H1 (cell line): ENCODE data around the gene SNX20. TPM values are rescaled to one million over a fixed set of nuclear protein-coding genes. Genes with fewer than 3 reads are reported as not detected.

Experiments
- CTCF ChIA-PET: fragments of 300-600 bp; sonication (Branson Sonifier 250); formaldehyde crosslinking; loops from one replicate; lab custom pipeline; 2021; ENCODE audit not compliant: partially characterized antibody; lab: Charles Lee
- POLR2A ChIA-PET: fragments of 300-600 bp; sonication (Branson Sonifier 250); formaldehyde crosslinking; loops from one replicate; lab custom pipeline; 2021; ENCODE audit warnings: inconsistent platforms; ENCODE audit not compliant: partially characterized antibody; lab: Charles Lee
- DNase-seq, 2 experiments: peaks; one replicate each; pipeline versions ENCODE4 v3.0.0 to v3.0.0-alpha.2; 2010 to 2022; ENCODE audit warnings: low spot score in 2 of 2, low read depth in 1 of 2, mixed read lengths in 1 of 2
- FAIRE-seq: peaks from 2 replicates; lab custom pipeline; 2011; peaks lifted over from hg19 to GRCh38; lab: Jason Lieb, UNC
- H2AFZ ChIP-seq: 2 replicates; pipeline ENCODE4 v1.8.1; 2012; ENCODE audit warnings: low read length, inconsistent platforms
- H2AK5ac ChIP-seq: 2 replicates; pipeline ENCODE4 v1.6.1; 2013; ENCODE audit warnings: low read depth, low read length
- H2BK120ac ChIP-seq: replicated peaks from 2 replicates; pipeline ENCODE3; 2013; ENCODE audit warnings: low read depth, low read length, inconsistent platforms
- H2BK12ac ChIP-seq: 2 replicates; pipeline ENCODE4 v1.6.1; 2013; ENCODE audit warnings: low read depth, low read length
- H2BK15ac ChIP-seq: 2 replicates; pipeline ENCODE4 v1.6.1; 2013; ENCODE audit warnings: low read length
- H2BK20ac ChIP-seq: 2 replicates; pipeline ENCODE4 v1.6.1; 2013; ENCODE audit warnings: low read length
- H2BK5ac ChIP-seq: 2 replicates; pipeline ENCODE4 v1.6.1; 2013; ENCODE audit warnings: low read depth, low read length
- H3K14ac ChIP-seq: 2 replicates; pipeline ENCODE4 v1.6.1; 2013; ENCODE audit warnings: inconsistent platforms; ENCODE audit not compliant: insufficient read length
- H3K18ac ChIP-seq: 2 replicates; pipeline ENCODE4 v1.6.1; 2013; ENCODE audit warnings: low read length; ENCODE audit errors: extremely low read depth
- H3K23ac ChIP-seq: 2 replicates; pipeline ENCODE4 v1.6.1; 2013; ENCODE audit warnings: inconsistent platforms; ENCODE audit not compliant: insufficient read length
- H3K23me2 ChIP-seq: 2 replicates; pipeline ENCODE4 v1.6.1; 2013; ENCODE audit warnings: low read depth, low read length
- H3K27ac ChIP-seq: 2 replicates; pipeline ENCODE4 v1.6.1; 2011; ENCODE audit warnings: low read depth, low read length, inconsistent platforms
- H3K27me3 ChIP-seq, 4 experiments: replicated peaks in 1 of 4; 1 replicate in 1 of 4; 2 replicates in 3 of 4; pipeline versions ENCODE4 v1.6.1 to v1.8.1; 2011 to 2013; ENCODE audit warnings: low read length in 3 of 4, mild to moderate bottlenecking in 3 of 4, inconsistent platforms in 2 of 4, mixed read lengths in 2 of 4, moderate library complexity in 1 of 4; ENCODE audit not compliant: control insufficient read depth in 3 of 4, insufficient read depth in 3 of 4; ENCODE audit errors: extremely low read depth in 1 of 4
- H3K36me3 ChIP-seq, 4 experiments: 2 replicates each; pipeline versions ENCODE4 v1.6.1 to v1.8.1; 2011 to 2013; ENCODE audit warnings: mild to moderate bottlenecking in 4 of 4, low read length in 3 of 4, moderate library complexity in 2 of 4, control low read depth in 1 of 4, inconsistent platforms in 1 of 4; ENCODE audit not compliant: insufficient read depth in 4 of 4, control insufficient read depth in 2 of 4
- H3K4ac ChIP-seq: replicated peaks from 2 replicates; pipeline ENCODE3; 2013; ENCODE audit warnings: low read length, low read depth, mixed read lengths, inconsistent platforms; ENCODE audit not compliant: insufficient read length
- H3K4me1 ChIP-seq, 4 experiments: replicated peaks in 1 of 4; 1 replicate in 1 of 4; 2 replicates in 3 of 4; pipeline versions ENCODE4 v1.6.1 to v1.8.1; 2011 to 2013; ENCODE audit warnings: low read length in 3 of 4, inconsistent platforms in 2 of 4, mixed read lengths in 1 of 4; ENCODE audit not compliant: insufficient read depth in 4 of 4, control insufficient read depth in 3 of 4
- H3K4me2 ChIP-seq, 2 experiments: 2 replicates each; pipeline versions ENCODE4 v1.6.1 to v1.8.1; 2011 to 2013; ENCODE audit warnings: low read depth in 2 of 2, low read length in 2 of 2, control low read depth in 1 of 2, inconsistent platforms in 1 of 2, mild to moderate bottlenecking in 1 of 2; ENCODE audit not compliant: insufficient read depth in 1 of 2
- H3K4me3 ChIP-seq, 4 experiments: fragments of 200-600, 300-600 bp in 1 of 4; sonication (generic), shearing (Covaris generic), sonication (Bioruptor Twin) in 1 of 4; 2 replicates each; pipeline versions ENCODE4 v1.5.1 to v1.8.1; 2011 to 2016; ENCODE audit warnings: low read length in 4 of 4, low read depth in 3 of 4, control low read depth in 2 of 4, inconsistent platforms in 2 of 4, mild to moderate bottlenecking in 2 of 4, mixed read lengths in 1 of 4, moderate library complexity in 1 of 4; ENCODE audit not compliant: insufficient read depth in 2 of 4; ENCODE audit errors: extremely low read depth in 1 of 4
- H3K56ac ChIP-seq: replicated peaks from 2 replicates; pipeline ENCODE3; 2013; ENCODE audit warnings: low read depth, mild to moderate bottlenecking, mixed read lengths, low read length, inconsistent platforms; ENCODE audit not compliant: insufficient read length
- H3K79me1 ChIP-seq: 2 replicates; pipeline ENCODE4 v1.6.1; 2013; ENCODE audit warnings: low read depth, low read length, control low read depth
- H3K79me2 ChIP-seq, 2 experiments: 2 replicates each; pipeline versions ENCODE4 v1.6.1 to v1.8.1; 2012 to 2013; ENCODE audit warnings: low read length in 2 of 2, mild to moderate bottlenecking in 2 of 2, inconsistent platforms in 1 of 2; ENCODE audit not compliant: insufficient read depth in 2 of 2, control insufficient read depth in 1 of 2
- H3K9ac ChIP-seq, 4 experiments: replicated peaks in 1 of 4; 1 replicate in 1 of 4; 2 replicates in 3 of 4; pipeline versions ENCODE4 v1.6.1 to v1.8.1; 2011 to 2013; ENCODE audit warnings: low read depth in 3 of 4, low read length in 3 of 4, control low read depth in 2 of 4, mild to moderate bottlenecking in 2 of 4, moderate library complexity in 2 of 4, inconsistent platforms in 1 of 4; ENCODE audit errors: extremely low read depth in 1 of 4
- H3K9me3 ChIP-seq, 2 experiments: 2 replicates each; pipeline versions ENCODE4 v1.6.1 to v1.8.1; 2012 to 2013; ENCODE audit warnings: mild to moderate bottlenecking in 2 of 2, moderate library complexity in 2 of 2, control low read depth in 1 of 2, inconsistent platforms in 1 of 2, low read depth in 1 of 2, low read length in 1 of 2, mixed read lengths in 1 of 2; ENCODE audit not compliant: insufficient read depth in 2 of 2
- H4K20me1 ChIP-seq, 2 experiments: replicated peaks in 1 of 2; 2 replicates each; pipeline versions ENCODE3 to v1.8.1; 2011 to 2013; ENCODE audit warnings: inconsistent platforms in 2 of 2, low read length in 2 of 2, mild to moderate bottlenecking in 1 of 2; ENCODE audit not compliant: insufficient read depth in 2 of 2, control insufficient read depth in 1 of 2
- H4K5ac ChIP-seq: 2 replicates; pipeline ENCODE4 v1.6.1; 2013; ENCODE audit warnings: low read length, low read depth, mixed read lengths, inconsistent platforms; ENCODE audit not compliant: insufficient read length
- H4K8ac ChIP-seq: 2 replicates; pipeline ENCODE4 v1.8.0; 2013; ENCODE audit warnings: mild to moderate bottlenecking, moderate library complexity, low read length, inconsistent platforms; ENCODE audit not compliant: insufficient read depth; ENCODE audit errors: extremely low read depth
- H4K91ac ChIP-seq: replicated peaks from 2 replicates; pipeline ENCODE3; 2013; ENCODE audit warnings: low read length, mixed read lengths, inconsistent platforms; ENCODE audit not compliant: insufficient read length
- SIN3A ChIP-seq, 2 experiments: IDR thresholded peaks in 1 of 2; conservative IDR thresholded peaks in 1 of 2; 2 replicates each; pipeline ENCODE4 v1.6.1; 2011 to 2012; ENCODE audit warnings: low read length in 2 of 2, improper control_type of control experiment in 1 of 2, low read depth in 1 of 2, mild to moderate bottlenecking in 1 of 2
- WGBS, 2 experiments: shearing (Covaris generic) in 1 of 2; methylation state at CpG; one replicate each; pipeline versions ENCODE4 v1.1.6 to v1.1.7; 2013 to 2015; ENCODE audit warnings: low lambda C conversion rate in 2 of 2, mixed read lengths in 2 of 2, inconsistent platforms in 1 of 2, low coverage in 1 of 2, missing lambda C conversion rate in 1 of 2; ENCODE audit not compliant: insufficient replicate concordance in 2 of 2, insufficient coverage in 1 of 2, insufficient read length in 1 of 2; ENCODE audit errors: extremely low coverage in 1 of 2, missing lambda C conversion rate in 1 of 2; 5-methylcytosine and 5-hydroxymethylcytosine counted together
- polyA plus RNA-seq, 7 experiments: library from polyadenylated mRNA; depleted of rRNA in 3 of 7; stranded (reverse) in 5 of 7; unstranded in 2 of 7; fragments of >200 nt in 5 of 7; fragments of 200-250 nt in 2 of 7; gene quantifications; 1 replicate in 5 of 7; 2 replicates in 1 of 7; 4 replicates in 1 of 7; pipeline versions ENCODE4 v1.2.1 to v1.2.3, GENCODE V29; 2011 to 2013; ENCODE audit warnings: missing spikeins in 2 of 7, mixed read lengths in 2 of 7
- total RNA-seq: library from RNA; stranded (reverse); fragmentation: NEBNext Ultra II Directional; extraction: Animal tissue kit (Norgen Biotek cat#: 25700); gene quantifications from 2 replicates; pipeline ENCODE4 v1.2.1, GENCODE V29; 2021

Gene SNX20
- total and polyA plus RNA-seq, 2 of the 8 experiments (the other 6 are each of a cell fraction or from before 2014, with no cell fraction given) = not detected

- CTCF ChIA-PET = interaction anchor here (0.7 to 2.5 kb wide), 4 partner anchors 9 to 94 kb away, joined by 3 to 9 read pairs (median 4); no protein-coding TSS in a partner anchor
- H4K8ac ChIP-seq = no peak overlapping the region
- FAIRE-seq = no peak
Measured at GRCh38 chr16:50711862-50712559, 30.9 kb upstream of the SNX20 start.

More at GRCh38 chr16:50711862-50712559, 30.9 kb upstream of the SNX20 start:
- Histone ChIP-seq H3K56ac (no peak overlapping the region), H2BK5ac (no peak overlapping the region), H4K20me1 (no peaks in the 10 kb centered on the region), H3K14ac (no peak overlapping the region), H3K4me3 (no peak overlapping the region), H3K79me1 (no peaks in the 10 kb centered on the region), H2BK120ac (no peak overlapping the region), H3K18ac (no peak overlapping the region), H3K23me2 (peaks cover 2% of the 10 kb centered on the region; the same call in 1 of the 2 replicates), H2AK5ac (no peak overlapping the region), H3K27ac (no peak overlapping the region), H2BK12ac (no peak overlapping the region), H3K27me3 (no peaks in the 10 kb centered on the region), H3K9me3 (no peaks in the 10 kb centered on the region), H3K9ac (no peak overlapping the region), H2BK20ac (no peak overlapping the region), H2AFZ (no peak overlapping the region), H3K36me3 (no peaks in the 10 kb centered on the region), H2BK15ac (no peak overlapping the region), H3K4ac (no peak overlapping the region), H3K23ac (no peak overlapping the region), H3K79me2 (no peaks in the 10 kb centered on the region), H4K91ac (no peak overlapping the region), H3K4me2 (no peak overlapping the region), H4K5ac (no peak overlapping the region), H3K4me1 (peaks cover 0 to 3% (median 0%) of the 10 kb centered on the region in 4 experiments; a peak in 1 of 7 replicates)
- TF ChIP-seq SIN3A (conservative IDR thresholded peaks at IDR 0.05 in 1 of 2, IDR thresholded peaks at IDR 0.05 in 1 of 2; ENCODE audit: low read depth in 1 of 2, low read length in 2 of 2) = no peak
- no peak for DNase-seq
- 93% methylated on average over 25 of the region's 25 CpGs; no CpG with 5 or more reads in 1 of the 2 experiments for WGBS, 2 experiments
- POLR2A ChIA-PET = no interaction called here
